Nephron (organoid): Measurements from ENCODE around the gene WFS1.

ENCODE experiments used
- H3K27ac Mint-ChIP-seq, 3 experiments: 2 replicates each; pipeline ENCODE4 v1.8.0; 2020; ENCODE audit warnings: mixed read lengths in 3 of 3, mild to moderate bottlenecking in 2 of 3, moderate library complexity in 1 of 3
- H3K27me3 Mint-ChIP-seq: 2 replicates; pipeline ENCODE4 v1.8.0; 2021; ENCODE audit warnings: low read depth, mild to moderate bottlenecking, moderate library complexity, mixed read lengths
- H3K36me3 Mint-ChIP-seq: 2 replicates; pipeline ENCODE4 v1.8.0; 2020; ENCODE audit warnings: low read depth, mixed read lengths
- H3K4me1 Mint-ChIP-seq: 2 replicates; pipeline ENCODE4 v1.8.0; 2020; ENCODE audit warnings: mixed read lengths
- H3K4me3 Mint-ChIP-seq, 3 experiments: 2 replicates each; pipeline ENCODE4 v1.8.0; 2020; ENCODE audit warnings: mild to moderate bottlenecking in 3 of 3, mixed read lengths in 3 of 3, moderate library complexity in 2 of 3
- H3K9me3 Mint-ChIP-seq: 2 replicates; pipeline ENCODE4 v1.8.0; 2020; ENCODE audit warnings: mixed read lengths
- TF ChIP-seq, protein P1 (sequence below), 3 experiments: fragments of 200-600 bp; sonication (generic); IDR thresholded peaks; one replicate each; pipeline ENCODE4 v1.5.0; 2021; ENCODE audit warnings: antibody characterized with exemption in 3 of 3; ENCODE audit not compliant: unreplicated experiment in 3 of 3

The WFS1 gene

GRCh38 chr4:6294705-6295421 lies 25.2 kb downstream of the WFS1 start:
- TF ChIP-seq, protein P1, sequence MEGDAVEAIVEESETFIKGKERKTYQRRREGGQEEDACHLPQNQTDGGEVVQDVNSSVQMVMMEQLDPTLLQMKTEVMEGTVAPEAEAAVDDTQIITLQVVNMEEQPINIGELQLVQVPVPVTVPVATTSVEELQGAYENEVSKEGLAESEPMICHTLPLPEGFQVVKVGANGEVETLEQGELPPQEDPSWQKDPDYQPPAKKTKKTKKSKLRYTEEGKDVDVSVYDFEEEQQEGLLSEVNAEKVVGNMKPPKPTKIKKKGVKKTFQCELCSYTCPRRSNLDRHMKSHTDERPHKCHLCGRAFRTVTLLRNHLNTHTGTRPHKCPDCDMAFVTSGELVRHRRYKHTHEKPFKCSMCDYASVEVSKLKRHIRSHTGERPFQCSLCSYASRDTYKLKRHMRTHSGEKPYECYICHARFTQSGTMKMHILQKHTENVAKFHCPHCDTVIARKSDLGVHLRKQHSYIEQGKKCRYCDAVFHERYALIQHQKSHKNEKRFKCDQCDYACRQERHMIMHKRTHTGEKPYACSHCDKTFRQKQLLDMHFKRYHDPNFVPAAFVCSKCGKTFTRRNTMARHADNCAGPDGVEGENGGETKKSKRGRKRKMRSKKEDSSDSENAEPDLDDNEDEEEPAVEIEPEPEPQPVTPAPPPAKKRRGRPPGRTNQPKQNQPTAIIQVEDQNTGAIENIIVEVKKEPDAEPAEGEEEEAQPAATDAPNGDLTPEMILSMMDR (IDR thresholded peaks at IDR 0.05; ENCODE audit: unreplicated experiment in 3 of 3), result no peak
- Mint-ChIP-seq H3K36me3 (peaks cover 32% of the 10 kb centered on the region), H3K4me3 (no peak overlapping the region), H3K27ac (no peak overlapping the region), H3K27me3 (no peaks in the 10 kb centered on the region), H3K4me1 (no peaks in the 10 kb centered on the region), H3K9me3 (no peaks in the 10 kb centered on the region)

- Mint-ChIP-seq H3K27me3 (no peaks in the 10 kb centered on the region), H3K27ac (no peak overlapping the region), H3K4me3 (no peak overlapping the region), H3K9me3 (no peaks in the 10 kb centered on the region), H3K36me3 (peaks cover 33% of the 10 kb centered on the region), H3K4me1 (no peaks in the 10 kb centered on the region)
- TF ChIP-seq, protein P1 (IDR thresholded peaks at IDR 0.05; ENCODE audit: unreplicated experiment in 3 of 3), result no peak
Observed at GRCh38 chr4:6295495-6295894, 25.8 kb downstream of the WFS1 start.

DNA sequence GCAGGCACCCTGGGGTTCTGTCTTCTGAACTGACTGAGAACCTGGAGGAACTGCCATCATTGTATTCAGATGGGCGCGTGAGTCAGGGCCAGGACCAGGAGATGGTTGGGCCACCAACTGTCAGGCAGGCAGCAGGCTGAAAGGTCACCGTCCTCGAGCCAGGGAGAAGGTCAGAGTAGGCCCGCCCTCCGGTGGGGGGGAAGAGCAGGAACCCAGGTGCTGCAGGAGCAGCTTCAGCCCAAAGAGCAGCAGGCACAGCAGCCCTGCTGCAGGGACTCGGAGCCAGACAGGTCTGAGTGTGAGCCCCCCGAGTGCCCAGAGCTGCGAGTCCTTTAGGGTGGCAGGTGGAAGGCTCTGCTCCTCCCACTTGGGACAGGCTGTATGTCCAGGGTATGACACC lies 26.4 kb downstream of the WFS1 start:
- H3K27me3 Mint-ChIP-seq, result no peaks in the 10 kb centered on the region
- H3K9me3 Mint-ChIP-seq, result no peaks in the 10 kb centered on the region
- TF ChIP-seq, protein P1 (IDR thresholded peaks at IDR 0.05; ENCODE audit: unreplicated experiment in 3 of 3), result no peak
- no peak overlapping the region for H3K4me3 Mint-ChIP-seq
- H3K4me1 Mint-ChIP-seq, result no peaks in the 10 kb centered on the region
- peaks cover 38% of the 10 kb centered on the region for H3K36me3 Mint-ChIP-seq
- no peak overlapping the region for H3K27ac Mint-ChIP-seq

DNA sequence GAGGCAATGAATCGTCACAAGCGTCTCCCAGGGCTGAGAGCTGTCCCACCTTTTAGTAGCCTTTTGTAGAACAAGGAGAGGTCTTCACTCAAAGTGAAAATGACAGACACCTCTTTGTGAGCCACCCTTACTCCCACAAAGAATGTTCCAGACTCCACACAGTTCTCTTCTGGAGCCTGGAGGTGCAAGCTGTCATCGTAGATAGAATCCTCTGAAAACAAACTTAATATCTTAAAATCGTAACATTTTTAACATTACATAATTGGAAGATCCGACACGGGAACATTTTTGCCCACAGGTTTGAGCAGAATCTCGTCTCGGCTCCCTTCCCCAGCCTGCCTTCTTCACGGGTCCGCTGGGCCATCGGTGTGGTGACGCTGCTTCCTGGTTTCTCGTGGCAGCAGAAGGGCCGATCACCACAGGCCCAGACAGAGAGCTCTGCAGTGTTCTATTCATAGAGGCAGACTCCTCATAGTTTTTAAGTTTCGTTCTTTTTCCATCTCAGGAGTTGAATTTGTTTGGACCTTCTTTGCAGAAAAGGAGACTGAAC lies 27.7 kb downstream of the WFS1 start:
- TF ChIP-seq, protein P1 (IDR thresholded peaks at IDR 0.05; ENCODE audit: unreplicated experiment in 3 of 3), result no peak
- no peaks in the 10 kb centered on the region for H3K4me1 Mint-ChIP-seq

GRCh38 chr4:6298035-6298434 lies 28.4 kb downstream of the WFS1 start:
- TF ChIP-seq, protein P1 (IDR thresholded peaks at IDR 0.05; ENCODE audit: unreplicated experiment in 3 of 3), result no peak

More for the DNA sequence above, 27.7 kb downstream of the WFS1 start:
- no peaks in the 10 kb centered on the region for H3K27me3 Mint-ChIP-seq
- no peak overlapping the region for H3K4me3 Mint-ChIP-seq
- H3K27ac Mint-ChIP-seq, result no peak overlapping the region
- H3K9me3 Mint-ChIP-seq, result no peaks in the 10 kb centered on the region
- H3K36me3 Mint-ChIP-seq, result peaks cover 46% of the 10 kb centered on the region

GRCh38 chr4:6298852-6299251 lies 29.2 kb downstream of the WFS1 start:
- Mint-ChIP-seq H3K27me3 (no peaks in the 10 kb centered on the region), H3K4me1 (no peaks in the 10 kb centered on the region), H3K36me3 (peaks cover 53% of the 10 kb centered on the region), H3K4me3 (no peak overlapping the region), H3K9me3 (no peaks in the 10 kb centered on the region), H3K27ac (no peak overlapping the region)
- TF ChIP-seq, protein P1 (IDR thresholded peaks at IDR 0.05; ENCODE audit: unreplicated experiment in 3 of 3), result no peak

More at GRCh38 chr4:6298035-6298434, 28.4 kb downstream of the WFS1 start:
- Mint-ChIP-seq H3K36me3 (peaks cover 53% of the 10 kb centered on the region), H3K4me1 (no peaks in the 10 kb centered on the region), H3K27ac (no peak overlapping the region), H3K9me3 (no peaks in the 10 kb centered on the region), H3K4me3 (no peak overlapping the region), H3K27me3 (no peaks in the 10 kb centered on the region)
